OCI-M2 (cell line): ENCODE results near the gene GALNT12.

Experiments
- DNase-seq: peaks from one replicate; lab custom pipeline; 2025; ENCODE audit not compliant: unreplicated experiment; lab: John Stamatoyannopoulos, UW

Gene GALNT12

DNA sequence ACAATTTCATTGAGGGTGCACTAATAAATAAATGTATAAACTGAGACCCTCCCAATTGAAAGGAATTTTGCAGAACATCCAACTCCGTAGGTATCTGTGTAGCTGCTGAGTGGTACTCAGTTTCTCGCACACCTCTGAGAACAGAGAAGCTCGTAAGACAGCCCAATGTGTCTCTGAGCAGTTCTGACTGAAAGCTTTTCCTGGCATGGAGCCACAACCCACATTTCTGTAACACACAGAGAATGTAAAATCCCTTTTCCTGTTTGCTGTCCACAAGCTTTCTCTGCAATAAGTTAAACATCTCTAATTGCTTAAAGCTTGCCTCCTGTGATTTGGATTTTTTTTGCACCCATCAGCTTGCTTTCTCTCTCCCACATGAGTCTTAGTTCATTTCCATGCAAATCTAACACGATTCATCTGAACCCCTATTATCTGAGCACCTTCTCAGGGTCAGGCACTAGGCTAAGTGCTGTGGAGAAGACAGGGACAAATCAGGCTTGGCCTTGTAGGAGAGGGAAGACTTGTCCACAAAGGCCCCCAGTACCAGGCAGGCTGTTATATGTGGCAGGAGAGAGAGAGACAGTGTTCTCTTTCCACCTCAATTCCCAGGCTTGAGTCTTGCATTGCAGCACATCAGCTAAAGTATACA, 92.1 kb downstream of the GALNT12 start:
- DNase-seq: no peak
